IMR-90 (cell line): ENCODE results near the gene PALLD.

Source experiments
- MAFK ChIP-seq: IDR thresholded peaks from 2 replicates; pipeline ENCODE4 v1.6.1; 2012; ENCODE audit warnings: low read depth, low read length, improper control_type of control experiment
- POLR2A ChIP-seq: IDR thresholded peaks from 2 replicates; pipeline ENCODE4 v1.6.1; 2012; ENCODE audit warnings: mild to moderate bottlenecking, low read depth, low read length
- TF ChIP-seq, protein P1 (sequence below): fragments of 150-350 bp; IDR thresholded peaks from 2 replicates; pipeline ENCODE4 v1.6.1; 2016; ENCODE audit warnings: low read depth, mild to moderate bottlenecking, low read length, moderate library complexity, borderline replicate concordance
- TF ChIP-seq, protein P2 (sequence below): conservative IDR thresholded peaks from 2 replicates; pipeline ENCODE4 v1.5.1; 2012; ENCODE audit warnings: mild to moderate bottlenecking, low read depth, low read length, improper control_type of control experiment

DNA sequence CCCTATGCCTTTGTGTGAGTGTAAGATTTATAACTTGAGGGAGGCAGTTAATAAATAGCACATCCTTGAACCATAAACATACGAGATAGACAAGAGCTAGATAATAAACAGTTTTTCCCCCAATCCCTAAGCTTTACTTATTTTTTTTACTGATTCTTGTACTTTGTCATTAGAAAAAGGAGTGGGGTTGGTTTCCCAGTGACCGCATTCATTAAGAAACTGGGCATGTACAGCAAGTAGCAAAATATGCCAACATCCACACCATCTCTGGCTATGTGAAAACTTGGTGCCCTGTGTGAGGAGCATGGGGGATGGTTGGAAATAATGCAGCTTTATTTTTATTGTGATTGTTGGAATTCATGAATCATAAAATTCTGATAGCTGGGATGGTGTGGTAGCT is 337.0 kb downstream of the PALLD start:
- TF ChIP-seq, protein P1, sequence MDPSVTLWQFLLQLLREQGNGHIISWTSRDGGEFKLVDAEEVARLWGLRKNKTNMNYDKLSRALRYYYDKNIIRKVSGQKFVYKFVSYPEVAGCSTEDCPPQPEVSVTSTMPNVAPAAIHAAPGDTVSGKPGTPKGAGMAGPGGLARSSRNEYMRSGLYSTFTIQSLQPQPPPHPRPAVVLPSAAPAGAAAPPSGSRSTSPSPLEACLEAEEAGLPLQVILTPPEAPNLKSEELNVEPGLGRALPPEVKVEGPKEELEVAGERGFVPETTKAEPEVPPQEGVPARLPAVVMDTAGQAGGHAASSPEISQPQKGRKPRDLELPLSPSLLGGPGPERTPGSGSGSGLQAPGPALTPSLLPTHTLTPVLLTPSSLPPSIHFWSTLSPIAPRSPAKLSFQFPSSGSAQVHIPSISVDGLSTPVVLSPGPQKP: no peak
- no peak for TF ChIP-seq MAFK
- TF ChIP-seq, protein P2, sequence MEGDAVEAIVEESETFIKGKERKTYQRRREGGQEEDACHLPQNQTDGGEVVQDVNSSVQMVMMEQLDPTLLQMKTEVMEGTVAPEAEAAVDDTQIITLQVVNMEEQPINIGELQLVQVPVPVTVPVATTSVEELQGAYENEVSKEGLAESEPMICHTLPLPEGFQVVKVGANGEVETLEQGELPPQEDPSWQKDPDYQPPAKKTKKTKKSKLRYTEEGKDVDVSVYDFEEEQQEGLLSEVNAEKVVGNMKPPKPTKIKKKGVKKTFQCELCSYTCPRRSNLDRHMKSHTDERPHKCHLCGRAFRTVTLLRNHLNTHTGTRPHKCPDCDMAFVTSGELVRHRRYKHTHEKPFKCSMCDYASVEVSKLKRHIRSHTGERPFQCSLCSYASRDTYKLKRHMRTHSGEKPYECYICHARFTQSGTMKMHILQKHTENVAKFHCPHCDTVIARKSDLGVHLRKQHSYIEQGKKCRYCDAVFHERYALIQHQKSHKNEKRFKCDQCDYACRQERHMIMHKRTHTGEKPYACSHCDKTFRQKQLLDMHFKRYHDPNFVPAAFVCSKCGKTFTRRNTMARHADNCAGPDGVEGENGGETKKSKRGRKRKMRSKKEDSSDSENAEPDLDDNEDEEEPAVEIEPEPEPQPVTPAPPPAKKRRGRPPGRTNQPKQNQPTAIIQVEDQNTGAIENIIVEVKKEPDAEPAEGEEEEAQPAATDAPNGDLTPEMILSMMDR: no peak
- TF ChIP-seq POLR2A: no peak
